CD4-positive, CD25-positive, alpha-beta regulatory T cell (primary cell): ENCODE data around the gene HMX2. TPM values are rescaled to one million over a fixed set of nuclear protein-coding genes. Genes with fewer than 3 reads are reported as not detected.

Experiments used
- ATAC-seq, 2 donors: fragments of 150-1000 bp; cut with Tn5 transposase; one replicate each; pipeline ENCODE4 v1.10.0; 2021; ENCODE audit warnings: low read depth in 2 of 2, moderate number of reproducible peaks in 2 of 2, moderate library complexity in 1 of 2
- DNase-seq, 3 donors: peaks; one replicate each; pipeline versions ENCODE4 v3.0.0 to v3.0.0-alpha.2; 2012 to 2022; ENCODE audit warnings: mixed read lengths in 1 of 3
- H3K27ac ChIP-seq: one replicate; pipeline ENCODE4 v1.7.0; 2013; ENCODE audit warnings: mild to moderate bottlenecking, low read length; ENCODE audit not compliant: insufficient read depth, poor library complexity, severe bottlenecking
- H3K27me3 ChIP-seq: one replicate; pipeline ENCODE4 v1.7.0; 2013; ENCODE audit warnings: low read length; ENCODE audit not compliant: control insufficient read depth, insufficient read depth
- H3K36me3 ChIP-seq: one replicate; pipeline ENCODE4 v1.7.0; 2013; ENCODE audit warnings: mild to moderate bottlenecking, low read length, moderate library complexity; ENCODE audit not compliant: control insufficient read depth, insufficient read depth
- H3K4me1 ChIP-seq: 2 replicates; pipeline ENCODE4 v1.7.0; 2013; ENCODE audit warnings: mild to moderate bottlenecking, low read length; ENCODE audit not compliant: insufficient read depth, control insufficient read depth, poor library complexity, severe bottlenecking
- H3K4me3 ChIP-seq: one replicate; pipeline ENCODE4 v1.7.0; 2013; ENCODE audit warnings: low read depth, mild to moderate bottlenecking, low read length, moderate library complexity
- H3K9me3 ChIP-seq, 2 experiments: 1 replicate in 1 of 2; 2 replicates in 1 of 2; pipeline ENCODE4 v1.7.0; 2013; ENCODE audit warnings: low read length in 2 of 2, mild to moderate bottlenecking in 1 of 2, moderate library complexity in 1 of 2; ENCODE audit not compliant: control insufficient read depth in 2 of 2
- H3K27ac Mint-ChIP-seq, 3 donors: one replicate each; pipeline ENCODE4 v1.8.0; 2020 to 2022; ENCODE audit warnings: mild to moderate bottlenecking in 3 of 3, mixed read lengths in 3 of 3, moderate library complexity in 2 of 3
- H3K27me3 Mint-ChIP-seq: one replicate; pipeline ENCODE4 v1.8.0; 2022; ENCODE audit warnings: mild to moderate bottlenecking, mixed read lengths
- H3K36me3 Mint-ChIP-seq: one replicate; pipeline ENCODE4 v1.8.0; 2020; ENCODE audit warnings: mixed read lengths
- H3K4me1 Mint-ChIP-seq, 4 donors: one replicate each; pipeline ENCODE4 v1.8.0; 2020 to 2022; ENCODE audit warnings: mixed read lengths in 4 of 4, mild to moderate bottlenecking in 1 of 4
- H3K4me3 Mint-ChIP-seq, 4 donors: one replicate each; pipeline ENCODE4 v1.8.0; 2020 to 2022; ENCODE audit warnings: mild to moderate bottlenecking in 4 of 4, mixed read lengths in 4 of 4, moderate library complexity in 3 of 4
- H3K9me3 Mint-ChIP-seq, 7 donors: one replicate each; pipeline ENCODE4 v1.8.0; 2020 to 2022; ENCODE audit warnings: mixed read lengths in 7 of 7, mild to moderate bottlenecking in 3 of 7, moderate library complexity in 2 of 7
- polyA plus RNA-seq, 4 donors: library from polyadenylated mRNA; unstranded; fragments of 300-500 nt; fragmentation: Illumina TruSeq; gene quantifications; one replicate each; pipeline ENCODE4 v1.2.3, GENCODE V29; 2021
- total RNA-seq: library from RNA; stranded (reverse); gene quantifications from one replicate; pipeline ENCODE4 v1.2.3, GENCODE V29; 2022

Gene HMX2
- total and polyA plus RNA-seq, 5 donors from 2014 or later: 0.37 TPM; not detected in 4

DNA sequence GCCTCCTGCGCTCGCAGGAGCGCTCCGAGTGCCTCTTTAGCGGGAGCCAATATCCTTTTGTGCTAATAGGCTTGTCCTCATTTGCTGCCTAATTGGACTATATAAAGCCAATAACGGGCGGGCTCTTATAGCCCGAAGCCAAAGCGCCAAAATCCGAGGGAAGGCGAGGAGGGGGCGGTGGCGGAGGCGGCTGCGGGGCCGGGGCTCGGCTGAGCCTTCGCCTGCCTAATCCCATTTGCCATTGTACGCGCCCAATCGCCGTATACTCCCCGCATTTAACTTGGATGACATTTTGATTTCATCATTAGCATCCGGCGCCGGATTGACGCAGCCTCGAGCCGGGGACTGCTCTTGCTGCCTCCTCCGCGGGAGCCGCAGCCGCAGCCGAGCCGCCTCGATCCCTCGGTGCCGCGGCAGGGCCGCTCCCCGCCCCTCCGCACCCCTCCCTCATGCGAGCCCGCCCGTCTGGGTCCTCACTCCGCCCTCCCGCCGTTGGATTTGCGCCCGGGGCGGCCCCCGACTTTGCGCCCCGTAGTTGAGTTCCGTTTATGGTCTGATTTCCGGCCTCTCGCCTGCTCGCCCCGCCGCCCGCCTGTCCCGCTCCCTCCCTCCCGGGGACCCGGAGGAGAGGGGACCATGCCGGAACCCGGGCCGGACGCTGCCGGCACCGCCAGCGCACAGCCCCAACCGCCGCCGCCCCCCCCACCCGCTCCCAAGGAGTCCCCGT, 12.4 kb upstream of the HMX2 start, which contains the start of gene HMX3:
Gene HMX3 (plus strand): TSS at position 556 of the 727 bp plus-strand sequence. CDS start 81 bp downstream, at position 637.
- Histone ChIP-seq H3K9me3 (no peaks in the 10 kb centered on the region), H3K27me3 (peaks cover 40% of the 10 kb centered on the region), H3K36me3 (no peaks in the 10 kb centered on the region), H3K4me3 (peak within 1 kb of the TSS; percentile 26), H3K27ac (no peak within 1 kb of the TSS), H3K4me1 (peaks cover 67% of the 10 kb centered on the region)
- no peak for ATAC-seq
- peak within 1 kb of the TSS in 2 of 3 donors; percentile 42 to 62 for H3K27ac Mint-ChIP-seq
- peaks cover 83% of the 10 kb centered on the region for H3K27me3 Mint-ChIP-seq
- peak in 2 of 3 donors; percentile 47 to 54 for DNase-seq
- H3K36me3 Mint-ChIP-seq: no peaks in the 10 kb centered on the region
- H3K4me3 Mint-ChIP-seq: peak within 1 kb of the TSS; percentile 77 to 91 (median 86)
- peaks cover 0 to 4% (median 0%) of the 10 kb centered on the region in 7 donors for H3K9me3 Mint-ChIP-seq
- H3K4me1 Mint-ChIP-seq: peaks cover 4 to 57% (median 37%) of the 10 kb centered on the region in 4 donors

DNA sequence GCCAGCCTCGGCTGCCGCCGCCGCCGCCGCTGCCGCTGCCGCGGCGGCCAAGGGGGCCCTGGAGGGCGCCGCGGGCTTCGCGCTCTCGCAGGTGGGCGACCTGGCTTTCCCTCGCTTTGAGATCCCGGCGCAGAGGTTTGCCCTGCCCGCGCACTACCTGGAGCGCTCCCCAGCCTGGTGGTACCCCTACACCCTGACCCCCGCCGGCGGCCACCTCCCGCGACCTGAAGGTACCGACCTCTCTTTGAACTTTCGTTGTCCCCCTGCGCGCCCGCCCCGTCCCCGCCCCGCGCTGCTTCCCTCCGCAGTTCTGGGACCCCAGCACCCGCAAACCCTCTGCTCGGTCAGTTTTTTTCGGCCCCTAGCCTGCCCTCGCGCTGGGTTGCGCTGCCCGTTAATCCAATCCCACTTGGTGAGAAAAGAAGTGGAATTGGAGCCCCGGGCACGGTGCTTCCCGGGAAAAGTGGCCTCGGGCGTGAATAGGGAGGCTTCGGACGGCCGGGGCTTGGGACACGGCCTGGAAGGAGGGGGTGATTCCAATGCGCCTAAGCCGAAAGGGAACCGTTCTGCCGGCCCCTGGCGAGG, 11.6 kb upstream of the HMX2 start:
- peaks cover 6 to 60% (median 38%) of the 10 kb centered on the region in 4 donors for H3K4me1 Mint-ChIP-seq
- H3K4me3 ChIP-seq: no peak overlapping the region
- H3K36me3 ChIP-seq: no peaks in the 10 kb centered on the region
- H3K9me3 ChIP-seq: no peaks in the 10 kb centered on the region
- peaks cover 0 to 4% (median 0%) of the 10 kb centered on the region in 7 donors for H3K9me3 Mint-ChIP-seq
- peak overlapping the region in 1 of 3 donors; percentile 42 for H3K27ac Mint-ChIP-seq
- H3K36me3 Mint-ChIP-seq: no peaks in the 10 kb centered on the region
- peak overlapping the region in 3 of 4 donors; percentile 77 to 91 (median 86) for H3K4me3 Mint-ChIP-seq
- peaks cover 84% of the 10 kb centered on the region for H3K27me3 Mint-ChIP-seq
- DNase-seq (no peak), ATAC-seq (no peak)
- no peak overlapping the region for H3K27ac ChIP-seq
- H3K27me3 ChIP-seq: peaks cover 40% of the 10 kb centered on the region
- peaks cover 67% of the 10 kb centered on the region for H3K4me1 ChIP-seq

GRCh38 chr10:123136806-123137642, 10.9 kb upstream of the HMX2 start:
- Mint-ChIP-seq H3K36me3 (no peaks in the 10 kb centered on the region), H3K27me3 (peaks cover 84% of the 10 kb centered on the region), H3K9me3 (peaks cover 0 to 6% (median 0%) of the 10 kb centered on the region in 7 donors), H3K4me3 (peak overlapping the region; percentile 77 to 91 (median 86)), H3K27ac (peak overlapping the region; percentile 62 to 83 (median 62)), H3K4me1 (peaks cover 6 to 67% (median 41%) of the 10 kb centered on the region in 4 donors)
- ATAC-seq (no peak), DNase-seq (peak in 2 of 3 donors; percentile 41 to 47)
- H3K4me3 ChIP-seq: no peak overlapping the region
- H3K27me3 ChIP-seq: peaks cover 42% of the 10 kb centered on the region
- peaks cover 70% of the 10 kb centered on the region for H3K4me1 ChIP-seq
- no peaks in the 10 kb centered on the region for H3K9me3 ChIP-seq
- no peak overlapping the region for H3K27ac ChIP-seq
- no peaks in the 10 kb centered on the region for H3K36me3 ChIP-seq

DNA sequence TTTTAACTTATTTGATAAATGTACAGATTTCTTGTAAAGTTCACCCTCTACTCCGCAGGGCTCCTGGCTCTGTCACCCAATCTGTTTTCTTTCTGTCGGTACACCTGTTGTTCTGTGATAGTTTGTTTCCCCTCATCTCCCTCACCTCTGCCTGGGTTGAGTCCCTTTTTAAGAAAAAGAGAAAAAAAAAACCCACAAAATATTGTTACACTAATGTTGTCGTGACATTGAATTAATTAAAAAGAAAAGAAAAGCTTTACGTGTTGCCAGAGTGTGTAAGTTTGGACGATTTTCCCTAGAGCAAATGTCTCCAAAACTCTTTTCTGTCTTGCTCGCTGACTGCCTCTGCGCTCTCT, 8.8 kb upstream of the HMX2 start:
- H3K4me3 ChIP-seq: no peak overlapping the region
- no peak overlapping the region for H3K27ac ChIP-seq
- Mint-ChIP-seq H3K27ac (peak overlapping the region in 1 of 3 donors; percentile 7), H3K4me1 (peaks cover 12 to 67% (median 37%) of the 10 kb centered on the region in 4 donors), H3K27me3 (peaks cover 84% of the 10 kb centered on the region), H3K4me3 (peak overlapping the region; percentile 31 to 83 (median 72)), H3K36me3 (no peaks in the 10 kb centered on the region), H3K9me3 (peaks cover 0 to 8% (median 0%) of the 10 kb centered on the region in 7 donors)
- DNase-seq (no peak), ATAC-seq (no peak)
- H3K9me3 ChIP-seq: no peaks in the 10 kb centered on the region
- H3K27me3 ChIP-seq: peaks cover 36% of the 10 kb centered on the region
- no peaks in the 10 kb centered on the region for H3K36me3 ChIP-seq
- H3K4me1 ChIP-seq: peaks cover 71% of the 10 kb centered on the region

GRCh38 chr10:123139521-123140163, 8.3 kb upstream of the HMX2 start:
- H3K4me1 ChIP-seq: peaks cover 69% of the 10 kb centered on the region
- no peak for ATAC-seq
- no peak overlapping the region for H3K27ac ChIP-seq
- H3K36me3 Mint-ChIP-seq: no peaks in the 10 kb centered on the region
- no peaks in the 10 kb centered on the region for H3K36me3 ChIP-seq
- H3K4me3 ChIP-seq: no peak overlapping the region
- peaks cover 84% of the 10 kb centered on the region for H3K27me3 Mint-ChIP-seq
- peaks cover 0 to 11% (median 0%) of the 10 kb centered on the region in 7 donors for H3K9me3 Mint-ChIP-seq
- H3K4me3 Mint-ChIP-seq: peak overlapping the region; percentile 52 to 83 (median 76)
- H3K4me1 Mint-ChIP-seq: peaks cover 16 to 68% (median 38%) of the 10 kb centered on the region in 4 donors
- peak in 1 of 3 donors; percentile 19 for DNase-seq
- peaks cover 37% of the 10 kb centered on the region for H3K27me3 ChIP-seq
- H3K9me3 ChIP-seq: no peaks in the 10 kb centered on the region
- peak overlapping the region in 1 of 3 donors; percentile 43 for H3K27ac Mint-ChIP-seq

DNA sequence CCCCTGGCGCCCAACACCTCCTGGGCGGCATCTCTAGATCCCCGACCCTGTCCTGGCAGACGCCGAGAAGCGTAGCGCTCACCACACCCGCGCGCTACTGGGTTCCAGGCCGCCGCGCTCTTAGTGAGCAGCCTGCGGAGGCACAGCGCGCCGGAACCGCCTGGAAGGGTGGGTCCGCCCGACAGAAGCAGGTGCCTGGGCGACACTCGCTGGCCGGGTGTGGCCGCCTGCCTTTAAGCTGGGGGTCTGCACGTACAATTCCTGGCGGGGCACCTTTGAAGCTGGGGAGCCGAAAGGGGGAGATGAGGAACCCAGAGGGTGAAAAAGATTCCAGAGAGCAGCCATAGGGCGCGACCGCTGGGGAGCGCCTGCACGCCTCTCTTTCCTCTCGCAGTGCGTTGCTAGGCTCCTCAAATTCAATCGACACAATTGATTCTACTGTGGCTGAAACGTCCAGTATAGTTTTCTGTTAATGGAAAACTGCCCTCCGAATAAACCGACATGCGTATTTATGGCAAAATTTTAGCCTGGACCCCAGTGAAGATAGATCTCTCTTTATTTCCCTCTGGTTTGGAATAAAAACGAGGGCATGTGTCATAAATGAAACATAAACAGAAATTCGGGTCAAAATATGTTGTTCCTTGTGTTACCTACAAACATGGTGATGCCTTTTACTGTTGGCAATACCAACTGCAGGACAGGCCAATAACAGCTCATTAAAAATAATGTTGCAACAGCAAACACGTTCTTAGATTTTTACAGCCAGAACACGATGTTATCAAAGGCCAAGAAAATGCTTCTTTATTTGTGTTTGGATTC, 7.6 kb upstream of the HMX2 start:
- Histone ChIP-seq H3K27ac (no peak overlapping the region), H3K4me3 (no peak overlapping the region), H3K9me3 (no peaks in the 10 kb centered on the region), H3K4me1 (peaks cover 69% of the 10 kb centered on the region), H3K27me3 (peaks cover 42% of the 10 kb centered on the region), H3K36me3 (no peaks in the 10 kb centered on the region)
- Mint-ChIP-seq H3K27ac (peak overlapping the region in 1 of 3 donors; percentile 71), H3K9me3 (peaks cover 0 to 11% (median 0%) of the 10 kb centered on the region in 7 donors), H3K27me3 (peaks cover 88% of the 10 kb centered on the region), H3K4me1 (peaks cover 16 to 73% (median 43%) of the 10 kb centered on the region in 4 donors), H3K4me3 (peak overlapping the region; percentile 52 to 83 (median 74)), H3K36me3 (no peaks in the 10 kb centered on the region)
- ATAC-seq: no peak
- DNase-seq: peak in 2 of 3 donors; percentile 24 to 37
